ENCODE results near the gene PPIL3. TPM values are rescaled to one million over a fixed set of nuclear protein-coding genes. Genes with fewer than 3 reads are reported as not detected.
A peak's percentile ranks its signal among the peaks of the same experiment; 100 is the strongest.

Gene PPIL3
- polyA plus RNA-seq, 3 donors: 12.3 to 34.6 (median 20.4) TPM

GRCh38 chr2:200847939-200848338 is 40.9 kb downstream of the PPIL3 start:
- Histone ChIP-seq H3K27ac (ENCODE audit: low read depth in 1 of 2, low read length in 2 of 2) (no peak overlapping the region), H3K36me3 (replicated peaks in 1 of 2; ENCODE audit: control insufficient read depth in 1 of 2, insufficient read depth in 2 of 2, low read length in 2 of 2) (peaks cover 19 to 22% of the 10 kb centered on the region in 2 donors), H3K4me1 (ENCODE audit: control insufficient read depth in 1 of 2, insufficient read depth in 2 of 2, low read length in 2 of 2) (no peaks in the 10 kb centered on the region), H3K4me3 (replicated peaks in 1 of 3; ENCODE audit: low read depth in 2 of 3, low read length in 3 of 3) (no peak overlapping the region), H3K9ac (ENCODE audit: insufficient read depth, low read length, poor library complexity, severe bottlenecking) (no peak overlapping the region), H3K9me3 (replicated peaks in 1 of 2; ENCODE audit: control insufficient read depth in 1 of 2, insufficient read depth in 1 of 2, low read length in 2 of 2) (no peaks in the 10 kb centered on the region), H2AFZ (ENCODE audit: insufficient read depth, low read depth, low read length, poor library complexity, severe bottlenecking) (no peak overlapping the region), H3K79me2 (ENCODE audit: insufficient read depth, low read length) (peaks cover 4% of the 10 kb centered on the region), H3K4me2 (replicated peaks; ENCODE audit: extremely low read depth, low read length, poor library complexity, severe bottlenecking) (no peak overlapping the region), H4K20me1 (ENCODE audit: insufficient read depth, low read length) (peaks cover 26% of the 10 kb centered on the region), H3K27me3 (ENCODE audit: control insufficient read depth in 2 of 2, insufficient read depth in 2 of 2, low read length in 2 of 2) (no peaks in the 10 kb centered on the region)
- H3K4me3 Mint-ChIP-seq: no peak overlapping the region
- peaks cover 2% of the 10 kb centered on the region for H3K4me1 Mint-ChIP-seq
- H3K27me3 Mint-ChIP-seq (ENCODE audit: low read depth in 3 of 3): peaks cover 0 to 2% (median 1%) of the 10 kb centered on the region in 3 donors
- no peak for DNase-seq
- peaks cover 19 to 21% of the 10 kb centered on the region in 2 donors for H3K36me3 Mint-ChIP-seq
- intact Hi-C loops (cut with micrococcal nuclease): no loop called here
- WGBS (ENCODE audit: insufficient coverage): no CpG with 5 or more reads among the region's 4 CpGs
- peaks cover 0 to 2% (median 0%) of the 10 kb centered on the region in 7 donors for H3K9me3 Mint-ChIP-seq
- TF ChIP-seq, protein P1, sequence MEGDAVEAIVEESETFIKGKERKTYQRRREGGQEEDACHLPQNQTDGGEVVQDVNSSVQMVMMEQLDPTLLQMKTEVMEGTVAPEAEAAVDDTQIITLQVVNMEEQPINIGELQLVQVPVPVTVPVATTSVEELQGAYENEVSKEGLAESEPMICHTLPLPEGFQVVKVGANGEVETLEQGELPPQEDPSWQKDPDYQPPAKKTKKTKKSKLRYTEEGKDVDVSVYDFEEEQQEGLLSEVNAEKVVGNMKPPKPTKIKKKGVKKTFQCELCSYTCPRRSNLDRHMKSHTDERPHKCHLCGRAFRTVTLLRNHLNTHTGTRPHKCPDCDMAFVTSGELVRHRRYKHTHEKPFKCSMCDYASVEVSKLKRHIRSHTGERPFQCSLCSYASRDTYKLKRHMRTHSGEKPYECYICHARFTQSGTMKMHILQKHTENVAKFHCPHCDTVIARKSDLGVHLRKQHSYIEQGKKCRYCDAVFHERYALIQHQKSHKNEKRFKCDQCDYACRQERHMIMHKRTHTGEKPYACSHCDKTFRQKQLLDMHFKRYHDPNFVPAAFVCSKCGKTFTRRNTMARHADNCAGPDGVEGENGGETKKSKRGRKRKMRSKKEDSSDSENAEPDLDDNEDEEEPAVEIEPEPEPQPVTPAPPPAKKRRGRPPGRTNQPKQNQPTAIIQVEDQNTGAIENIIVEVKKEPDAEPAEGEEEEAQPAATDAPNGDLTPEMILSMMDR (IDR thresholded peaks at IDR 0.05): no peak
- no peak overlapping the region for H3K27ac Mint-ChIP-seq

DNA sequence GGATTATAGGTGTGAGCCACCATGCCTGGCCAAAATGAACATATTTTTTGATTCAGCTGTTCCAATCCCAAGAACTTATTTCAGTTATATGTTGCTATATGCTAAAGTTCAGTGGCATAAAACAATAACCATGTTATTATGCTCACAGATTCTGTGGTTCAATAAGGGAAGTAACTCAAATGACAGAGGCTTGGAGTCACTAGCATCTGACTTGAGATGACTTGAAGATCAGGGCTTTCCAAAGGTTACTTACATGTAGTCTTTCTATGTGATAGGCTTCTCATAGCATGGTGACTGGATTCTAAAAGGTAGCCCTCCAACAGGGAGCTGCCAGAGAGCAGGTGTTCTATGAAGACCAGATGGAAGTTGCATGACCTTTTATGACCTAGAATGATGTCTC is 41.6 kb downstream of the PPIL3 start:
- H2AFZ ChIP-seq (ENCODE audit: insufficient read depth, low read depth, low read length, poor library complexity, severe bottlenecking): no peak overlapping the region
- Mint-ChIP-seq H3K36me3 (peaks cover 13 to 15% of the 10 kb centered on the region in 2 donors), H3K9me3 (peaks cover 0 to under 1% (median 0%) of the 10 kb centered on the region in 7 donors), H3K27ac (no peak overlapping the region), H3K4me3 (no peak overlapping the region), H3K27me3 (ENCODE audit: low read depth in 3 of 3) (peaks cover 0 to 4% (median 2%) of the 10 kb centered on the region in 3 donors), H3K4me1 (peaks cover 2% of the 10 kb centered on the region)
- H3K27ac ChIP-seq (ENCODE audit: low read depth in 1 of 2, low read length in 2 of 2): no peak overlapping the region
- peak in 1 of 3 donors; percentile 26 for DNase-seq
- TF ChIP-seq, protein P1 (IDR thresholded peaks at IDR 0.05): no peak
- H3K36me3 ChIP-seq (replicated peaks in 1 of 2; ENCODE audit: control insufficient read depth in 1 of 2, insufficient read depth in 2 of 2, low read length in 2 of 2): peaks cover 12 to 15% of the 10 kb centered on the region in 2 donors
- H3K9ac ChIP-seq (ENCODE audit: insufficient read depth, low read length, poor library complexity, severe bottlenecking): no peak overlapping the region
- H3K79me2 ChIP-seq (ENCODE audit: insufficient read depth, low read length): no peaks in the 10 kb centered on the region
- no peaks in the 10 kb centered on the region for H3K4me1 ChIP-seq (ENCODE audit: control insufficient read depth in 1 of 2, insufficient read depth in 2 of 2, low read length in 2 of 2)
- intact Hi-C loops (cut with micrococcal nuclease): no loop called here
- no peak overlapping the region for H3K4me3 ChIP-seq (replicated peaks in 1 of 3; ENCODE audit: low read depth in 2 of 3, low read length in 3 of 3)
- H3K4me2 ChIP-seq (replicated peaks; ENCODE audit: extremely low read depth, low read length, poor library complexity, severe bottlenecking): no peak overlapping the region
- H3K27me3 ChIP-seq (ENCODE audit: control insufficient read depth in 2 of 2, insufficient read depth in 2 of 2, low read length in 2 of 2): no peaks in the 10 kb centered on the region
- H4K20me1 ChIP-seq (ENCODE audit: insufficient read depth, low read length): peaks cover 19% of the 10 kb centered on the region
- no peaks in the 10 kb centered on the region for H3K9me3 ChIP-seq (replicated peaks in 1 of 2; ENCODE audit: control insufficient read depth in 1 of 2, insufficient read depth in 1 of 2, low read length in 2 of 2)
